Hippocampal formation (tissue), 2 donors: ENCODE results near the gene ARHGAP26.

ENCODE experiments used
- DNase-seq, 2 donors: peaks; one replicate each; lab custom pipeline; 2025; lab: John Stamatoyannopoulos, UW

ARHGAP26 gene

DNA sequence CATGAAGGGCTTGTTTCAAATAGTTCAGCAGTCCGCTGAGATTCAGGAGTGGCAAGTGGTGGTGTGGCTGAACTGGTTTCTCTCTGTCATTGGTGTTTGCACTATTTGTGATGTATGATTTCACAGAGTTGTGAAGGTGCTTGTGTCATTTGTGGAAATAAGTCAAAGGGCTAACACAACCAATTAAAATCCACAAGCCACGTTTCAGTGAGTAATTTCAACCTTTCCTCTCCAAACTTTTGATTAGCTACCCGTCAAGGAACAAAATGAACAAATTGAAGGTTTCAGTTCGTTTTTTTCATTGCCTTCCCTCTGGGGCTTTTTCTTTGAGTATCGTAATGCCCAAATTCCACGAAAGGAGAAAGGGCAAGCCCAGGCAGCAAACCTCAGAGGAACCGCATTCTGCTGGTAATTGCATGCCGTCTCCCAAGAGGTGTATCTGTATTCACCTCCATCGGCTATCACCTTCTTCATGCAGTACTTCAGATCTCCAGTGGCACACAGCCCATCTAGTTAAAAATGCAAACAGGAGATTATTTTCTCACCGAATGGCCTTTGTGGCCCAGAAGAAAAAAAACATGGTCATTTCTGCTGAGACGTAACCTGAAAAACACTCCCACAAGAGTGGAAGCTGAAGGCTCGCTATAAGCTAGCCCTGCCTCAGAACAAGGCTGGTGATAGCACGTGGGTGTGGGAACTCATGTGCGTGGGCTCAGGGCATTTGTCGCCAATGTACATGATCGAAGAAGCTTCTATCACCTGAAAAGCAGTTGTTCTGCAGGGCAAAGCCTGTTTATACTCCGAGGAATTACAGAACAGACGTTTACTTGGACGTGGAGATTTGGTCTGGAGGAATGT, 436.2 kb downstream of the ARHGAP26 start:
- DNase-seq = no peak

DNA sequence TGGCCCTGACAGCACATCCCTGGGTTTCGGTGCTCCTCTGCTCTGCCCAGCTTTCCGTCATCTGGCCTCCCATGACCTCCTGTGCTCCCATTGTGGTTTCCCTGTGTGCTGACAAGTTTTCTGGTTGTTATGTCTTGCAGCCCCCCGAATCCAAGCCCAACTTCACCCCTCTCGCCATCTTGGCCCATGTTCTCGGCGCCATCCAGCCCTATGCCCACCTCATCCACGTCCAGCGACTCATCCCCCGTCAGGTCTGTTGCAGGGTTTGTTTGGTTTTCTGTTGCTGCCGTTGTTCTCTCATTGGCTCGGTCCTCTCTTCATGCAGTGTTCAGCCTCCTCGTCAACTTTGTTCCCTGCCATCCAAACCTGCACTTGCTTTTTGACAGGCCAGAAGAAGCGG, 436.9 kb downstream of the ARHGAP26 start:
- no peak for DNase-seq

DNA sequence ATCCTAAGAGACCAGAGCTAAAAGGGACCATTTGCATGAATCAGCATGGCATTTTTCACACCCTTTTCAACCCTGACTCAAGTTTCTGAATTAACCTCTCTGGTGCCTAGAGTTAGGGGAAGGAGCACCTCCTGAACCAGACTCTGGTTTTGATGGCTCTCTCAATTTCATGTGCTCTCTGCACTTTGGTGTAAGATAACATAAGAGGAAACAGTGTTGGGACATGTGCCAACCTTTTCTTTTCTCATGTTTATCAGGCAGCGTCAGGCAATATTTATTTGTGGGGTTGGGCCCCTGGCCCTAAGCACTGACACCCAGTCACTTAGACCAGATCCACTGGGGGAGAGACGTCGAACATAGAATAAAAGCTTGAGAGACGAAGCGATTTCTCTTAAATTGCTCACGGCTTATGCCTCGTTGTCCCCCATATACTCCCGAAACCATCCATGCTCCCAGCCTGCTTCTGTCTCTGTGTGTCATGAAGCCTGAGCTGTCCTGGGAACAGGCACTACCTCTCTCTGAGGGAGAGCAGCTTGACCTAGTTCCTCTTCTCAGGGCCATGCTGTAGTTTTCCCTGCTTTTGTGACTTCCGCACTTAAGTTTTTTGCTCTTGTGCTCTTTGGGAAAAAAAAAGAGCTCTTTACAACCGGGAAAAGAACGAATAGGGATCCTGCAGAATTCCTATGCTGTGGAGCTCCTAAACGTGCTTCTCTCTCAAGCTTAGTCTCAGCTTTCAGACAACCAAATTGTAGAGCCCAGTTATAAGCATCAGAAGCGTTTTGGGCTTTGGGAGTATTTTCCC, 437.6 kb downstream of the ARHGAP26 start:
- DNase-seq = no peak

DNA sequence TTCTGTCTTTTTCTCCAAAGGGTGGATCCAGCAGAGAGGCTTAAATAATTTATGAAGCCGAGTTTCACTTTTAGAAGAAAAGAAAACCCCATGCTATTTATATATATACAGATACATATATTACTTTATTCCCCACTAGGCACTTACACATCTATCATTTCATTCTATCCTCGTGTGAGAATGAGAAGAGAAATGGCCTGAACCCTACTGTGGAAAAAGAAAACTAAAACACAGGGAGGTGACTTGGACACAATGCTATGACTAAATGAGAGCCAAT, 438.1 kb downstream of the ARHGAP26 start:
- DNase-seq = no peak

DNA sequence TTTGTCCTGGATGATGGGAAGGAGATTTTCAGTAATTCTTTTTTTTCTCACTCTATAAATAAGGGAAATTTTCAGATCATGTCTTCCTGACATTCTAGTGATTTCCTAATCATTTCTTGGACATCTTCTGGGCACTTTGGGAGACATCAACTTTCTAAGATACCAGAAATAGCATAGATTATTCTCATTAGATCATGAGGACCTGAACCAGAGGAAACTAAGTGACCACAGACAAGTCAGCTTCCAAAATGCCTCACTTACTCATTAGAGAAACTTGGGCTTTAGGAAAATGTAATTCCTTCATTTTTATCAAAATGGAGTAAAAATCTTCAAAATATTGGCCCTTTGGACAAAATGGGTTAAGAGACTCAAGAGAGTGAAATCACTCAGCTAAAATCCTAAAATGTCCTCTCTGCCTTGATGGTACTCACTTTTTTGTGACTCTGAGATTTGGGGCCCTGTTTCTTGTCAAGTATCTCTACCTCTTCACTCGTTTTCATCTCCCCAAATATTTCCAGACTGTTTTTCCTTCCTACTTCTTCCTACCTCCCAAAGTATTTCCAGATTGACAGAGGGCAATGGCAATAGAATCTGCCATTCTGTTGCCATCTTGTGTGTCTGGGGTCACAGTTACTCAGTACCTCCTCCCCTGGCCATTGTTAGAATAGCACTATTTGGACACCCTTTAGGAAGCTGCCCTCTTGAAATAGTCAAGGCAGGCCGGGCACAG, 438.8 kb downstream of the ARHGAP26 start:
- DNase-seq = no peak

DNA sequence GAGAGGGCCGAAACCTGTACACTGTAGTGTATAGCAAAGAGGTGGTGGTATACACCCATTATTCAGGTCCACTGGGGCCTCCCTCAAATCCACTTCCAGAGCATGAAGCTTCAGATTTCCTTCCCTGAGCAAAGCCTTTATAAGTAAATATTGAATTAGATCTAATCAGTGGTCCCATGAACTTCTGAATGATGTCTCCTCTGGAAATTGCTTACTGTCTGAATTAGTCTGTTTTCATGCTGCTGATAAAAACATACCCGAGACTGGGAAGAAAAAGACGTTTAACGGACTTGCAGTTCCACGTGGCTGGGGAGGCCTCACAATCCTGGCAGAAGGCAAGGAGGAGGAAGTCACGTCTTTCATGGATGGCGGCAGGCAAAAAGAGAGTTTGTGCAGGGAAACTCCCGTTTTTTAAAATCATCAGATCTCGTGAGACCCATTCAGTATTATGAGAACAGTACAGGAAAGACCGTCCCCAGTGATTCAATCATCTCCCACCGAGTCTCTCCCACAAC, 439.8 kb downstream of the ARHGAP26 start:
- DNase-seq = no peak

DNA sequence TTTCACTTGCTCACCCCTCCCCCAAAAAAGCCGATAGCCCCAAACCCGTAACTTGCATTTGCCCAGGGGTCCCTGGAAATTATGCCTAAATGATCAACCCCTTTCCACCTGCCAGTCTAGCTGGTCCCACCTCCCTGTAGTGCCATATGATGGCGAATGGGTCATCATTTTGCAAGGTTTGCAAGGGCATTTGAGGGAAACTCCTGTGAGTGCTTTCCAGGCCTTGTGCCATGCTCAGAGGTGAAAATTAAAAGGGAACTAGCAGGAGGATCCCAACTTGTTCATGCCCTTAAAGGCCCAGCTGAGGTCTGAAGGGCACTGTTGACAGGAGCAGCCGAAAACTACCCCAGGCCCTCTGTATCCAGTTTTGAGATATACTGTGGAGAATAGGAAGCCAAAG, 440.4 kb downstream of the ARHGAP26 start:
- DNase-seq = no peak

DNA sequence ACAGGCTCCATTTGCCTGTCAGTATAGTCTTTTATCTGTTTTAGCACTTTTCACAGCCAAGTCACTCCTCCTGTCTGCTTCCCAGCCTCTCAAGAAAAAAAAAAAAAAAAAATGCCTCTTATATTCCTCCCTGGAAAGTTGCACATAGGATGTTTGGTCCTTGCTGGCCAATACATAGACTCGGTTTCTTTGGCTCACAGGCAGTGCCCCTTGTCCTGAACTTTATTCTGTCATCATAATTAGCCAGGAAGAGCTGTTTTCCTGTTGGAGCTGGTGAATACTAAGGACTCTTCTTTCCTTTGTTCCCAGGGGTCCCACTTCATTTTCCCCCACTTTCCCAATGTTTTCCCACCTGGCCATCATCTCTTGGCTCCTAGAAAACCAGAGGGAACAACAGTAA, 442.1 kb downstream of the ARHGAP26 start:
- DNase-seq = no peak

DNA sequence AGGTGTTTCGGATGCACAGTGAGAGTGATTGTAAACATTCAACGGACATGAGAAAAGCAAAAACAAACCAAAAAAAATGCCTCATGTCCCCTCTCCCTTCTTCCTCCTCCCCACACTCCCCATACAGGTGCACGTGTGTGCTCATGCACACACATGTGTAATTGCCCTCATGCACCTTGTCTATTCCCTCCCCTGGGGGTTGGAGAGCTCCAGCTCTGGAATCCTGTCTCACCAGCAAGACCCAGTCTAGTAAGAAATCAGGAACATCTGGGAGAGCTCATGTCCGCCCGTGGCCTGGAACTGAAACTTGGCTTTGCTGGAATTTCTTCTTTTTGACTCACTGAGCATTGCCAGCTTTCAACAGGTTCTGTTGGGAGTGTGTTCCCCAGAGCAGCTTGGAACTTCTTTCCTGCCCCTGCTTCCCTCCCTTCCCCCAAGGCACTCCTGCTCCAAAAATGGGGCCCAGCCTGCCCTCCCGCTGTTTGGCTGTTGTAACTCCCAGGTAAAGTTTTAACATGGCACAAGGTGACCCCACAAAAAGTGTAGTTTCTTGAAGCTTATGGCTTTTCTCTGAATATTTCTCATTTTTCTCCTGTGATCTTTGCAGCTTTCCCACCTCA, 443.2 kb downstream of the ARHGAP26 start:
- DNase-seq = no peak

DNA sequence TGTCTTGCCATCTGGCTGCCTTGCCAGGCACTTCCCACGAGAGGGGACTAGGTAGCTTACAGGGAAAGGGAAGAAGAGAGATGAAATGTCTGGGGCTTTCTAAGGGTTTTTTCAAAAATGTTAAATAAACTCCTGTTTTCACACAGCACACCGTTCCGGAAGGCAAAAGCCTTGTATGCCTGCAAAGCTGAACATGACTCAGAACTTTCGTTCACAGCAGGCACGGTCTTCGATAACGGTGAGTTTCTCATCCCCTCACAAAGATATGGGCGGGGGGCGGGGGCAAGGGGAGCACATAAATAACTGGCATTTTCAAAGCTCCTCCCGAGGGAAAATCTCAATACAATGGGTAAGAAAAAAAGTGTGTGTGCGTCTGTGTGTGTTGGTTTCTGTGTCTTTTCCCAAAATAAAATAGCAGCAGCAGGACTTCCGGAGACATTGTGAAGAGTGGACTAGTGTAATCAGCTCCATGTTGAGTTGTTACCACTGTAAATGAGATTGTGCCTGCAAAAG, 443.7 kb downstream of the ARHGAP26 start:
- no peak for DNase-seq

DNA sequence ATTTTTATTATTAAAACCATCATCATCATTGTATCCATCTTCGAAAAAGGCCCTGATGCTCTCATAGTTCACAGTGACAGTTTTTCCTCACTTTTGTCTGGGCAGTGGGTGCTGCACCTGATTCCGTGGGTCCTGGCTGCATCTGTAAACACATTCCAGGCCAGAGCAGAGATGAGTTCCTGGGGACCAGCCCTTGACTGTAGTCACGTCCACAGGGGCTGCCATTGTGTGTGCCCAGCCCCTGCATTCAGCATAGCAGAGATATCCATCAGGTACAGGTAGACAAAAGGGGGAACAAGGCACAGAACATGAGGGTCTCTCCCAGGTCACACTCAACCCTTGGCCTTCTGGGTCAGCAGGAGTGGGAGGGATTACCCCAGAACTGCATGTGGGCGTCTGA, 444.3 kb downstream of the ARHGAP26 start:
- no peak for DNase-seq

DNA sequence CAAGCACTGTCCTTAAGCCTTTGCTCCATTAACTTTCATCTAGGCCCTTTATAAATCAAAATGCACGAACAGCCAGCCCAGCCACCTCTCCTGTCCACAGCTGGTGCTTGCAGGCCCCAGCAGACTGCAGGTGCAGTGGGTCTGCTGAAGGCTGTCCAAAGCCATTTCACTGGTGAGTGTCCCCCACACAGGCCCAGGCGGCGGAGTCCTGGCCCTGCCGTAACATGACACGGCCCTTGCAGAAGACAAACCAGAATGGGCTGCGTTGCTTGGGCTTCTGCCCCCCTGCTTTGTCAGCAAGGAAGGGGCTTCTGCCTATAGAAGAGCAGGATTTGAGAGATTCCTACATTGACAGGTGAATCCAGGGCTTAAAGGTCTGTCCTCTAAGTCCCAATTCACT, 444.7 kb downstream of the ARHGAP26 start:
- DNase-seq = no peak

DNA sequence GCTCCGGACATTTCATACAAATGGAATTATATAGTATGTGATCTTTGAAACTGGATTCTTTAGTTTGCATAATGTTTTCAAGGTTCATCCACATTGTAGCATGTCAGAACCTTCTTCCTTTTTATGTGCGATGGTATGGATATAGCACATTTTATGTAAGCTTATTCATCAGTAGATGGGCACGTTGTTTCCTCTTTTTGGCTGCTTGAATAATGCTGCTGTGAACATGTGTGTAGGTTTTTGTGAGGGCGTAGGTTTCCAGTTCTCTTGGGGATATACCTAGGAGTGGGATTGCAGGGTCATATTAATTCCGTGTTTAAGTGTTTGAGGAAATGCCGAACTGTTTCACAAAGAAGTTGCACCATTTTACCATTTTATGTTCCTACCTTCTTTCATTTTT, 445.5 kb downstream of the ARHGAP26 start:
- no peak for DNase-seq

DNA sequence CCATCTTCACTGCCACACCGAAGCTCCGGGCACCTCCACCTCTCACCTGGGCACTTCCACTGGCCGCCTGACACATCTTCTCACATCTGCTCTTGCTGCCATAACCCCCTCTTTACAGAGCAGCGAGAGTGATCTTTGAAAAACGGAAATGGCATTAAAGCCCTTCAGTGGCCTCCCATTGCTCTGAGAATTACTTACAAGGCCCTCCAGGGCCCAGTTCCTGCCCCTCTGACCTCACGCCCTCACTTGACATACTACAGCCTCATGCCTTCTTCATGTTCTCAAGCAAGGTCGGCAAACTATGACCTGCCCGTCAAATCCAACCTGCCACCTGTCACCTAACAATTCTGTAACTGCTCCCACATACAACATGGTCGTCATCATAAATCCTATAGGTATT, 446.0 kb downstream of the ARHGAP26 start:
- DNase-seq = no peak

DNA sequence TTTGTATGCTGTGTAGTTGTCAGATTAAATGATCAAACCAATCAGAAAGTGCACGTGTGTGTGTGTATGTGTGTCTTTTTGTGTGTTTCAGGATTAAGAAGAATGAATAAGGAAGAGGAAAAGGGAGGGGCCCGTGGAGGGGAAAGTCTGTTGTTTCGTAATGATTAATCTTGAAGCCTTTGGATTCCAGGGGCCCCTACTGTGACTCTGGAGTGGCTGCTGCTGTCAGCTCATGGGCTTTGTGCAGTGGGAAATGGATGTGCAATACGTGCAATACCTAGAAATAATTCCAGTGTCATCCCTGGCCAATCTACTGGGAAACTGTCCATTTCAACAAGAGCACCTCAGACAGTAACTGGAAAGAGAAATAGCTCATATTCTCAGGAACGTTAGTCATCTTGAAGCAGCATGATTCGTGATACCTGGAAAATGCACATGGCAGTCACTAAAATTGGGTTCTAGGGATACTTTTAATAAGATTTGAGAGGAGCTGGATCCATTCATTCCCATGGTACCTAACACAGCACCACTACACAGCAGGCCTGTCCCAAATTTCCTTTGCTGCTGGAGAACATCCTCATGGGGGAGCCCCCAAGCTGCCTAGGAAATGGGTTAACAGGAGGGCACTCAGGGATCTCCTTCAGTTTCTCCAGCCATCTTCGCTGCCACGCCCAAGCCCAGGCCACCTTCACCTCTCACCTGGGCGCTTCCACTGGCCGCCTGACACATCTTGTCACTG, 447.1 kb downstream of the ARHGAP26 start:
- no peak for DNase-seq

DNA sequence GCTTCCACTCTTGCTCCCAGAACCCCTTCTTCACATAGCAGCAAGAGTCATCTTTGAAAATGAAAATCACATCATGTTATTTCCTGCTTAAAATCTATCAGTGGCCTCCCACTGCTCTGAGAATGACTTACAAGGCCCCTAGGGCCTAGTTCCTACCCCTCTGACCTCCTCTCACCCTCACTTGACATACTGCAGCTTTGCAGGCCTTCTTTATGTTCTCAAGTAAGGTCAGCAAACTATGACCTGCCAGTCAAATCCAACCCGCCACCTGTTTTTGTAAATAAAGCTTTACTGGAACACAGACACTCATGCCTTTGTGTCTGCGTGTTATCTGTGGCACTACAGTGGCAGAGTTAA, 447.6 kb downstream of the ARHGAP26 start:
- DNase-seq = no peak

DNA sequence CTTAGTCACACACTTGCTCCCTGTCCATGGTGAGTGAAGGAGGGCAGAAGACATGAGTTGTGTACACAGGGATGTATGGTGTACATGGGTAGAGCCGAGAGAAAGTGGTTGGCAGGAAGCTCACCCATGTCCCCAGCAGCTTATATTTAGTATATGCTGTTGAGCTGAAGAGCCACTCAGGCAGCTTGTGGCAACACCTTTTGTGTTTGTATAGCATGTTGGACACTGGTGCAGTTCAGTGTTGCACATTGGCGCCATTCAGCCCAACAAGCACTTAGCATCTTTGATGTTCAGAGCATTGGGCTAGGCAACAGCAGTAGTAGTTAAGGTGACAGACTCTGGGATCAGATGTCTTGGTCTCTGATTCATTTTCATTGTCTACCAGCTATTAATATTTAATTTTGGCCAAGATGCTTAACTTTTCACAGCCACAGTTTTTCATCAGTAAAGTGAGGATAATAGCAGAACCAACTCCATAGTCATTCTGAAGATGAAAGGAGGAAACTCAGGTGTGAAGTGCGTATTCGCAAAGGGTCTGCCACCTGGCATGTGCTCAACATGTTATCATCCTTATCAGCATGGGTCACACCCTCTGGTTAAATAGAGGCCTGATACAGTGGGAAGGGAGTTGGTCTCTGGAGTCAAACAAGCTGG, 448.5 kb downstream of the ARHGAP26 start:
- no peak for DNase-seq

DNA sequence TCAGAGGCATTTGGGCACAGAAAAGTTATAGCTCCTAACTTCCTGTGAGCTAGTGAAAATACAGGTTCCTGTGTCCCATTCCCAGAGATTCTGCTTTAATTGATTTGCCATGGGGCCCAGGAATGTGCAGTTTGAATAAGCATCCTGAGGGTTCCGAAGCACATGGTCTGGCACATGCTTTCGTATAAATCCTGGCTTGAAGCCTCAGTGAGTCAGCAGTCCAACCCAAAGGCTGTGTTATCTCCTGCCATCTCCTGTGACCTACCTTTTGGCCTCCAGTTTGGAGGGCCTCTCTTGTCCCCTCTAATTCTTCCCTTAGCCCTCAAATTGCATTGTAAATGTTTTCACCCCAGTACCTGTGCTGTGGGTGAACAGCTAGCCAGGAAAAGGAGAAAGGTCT, 449.5 kb downstream of the ARHGAP26 start:
- DNase-seq = no peak

DNA sequence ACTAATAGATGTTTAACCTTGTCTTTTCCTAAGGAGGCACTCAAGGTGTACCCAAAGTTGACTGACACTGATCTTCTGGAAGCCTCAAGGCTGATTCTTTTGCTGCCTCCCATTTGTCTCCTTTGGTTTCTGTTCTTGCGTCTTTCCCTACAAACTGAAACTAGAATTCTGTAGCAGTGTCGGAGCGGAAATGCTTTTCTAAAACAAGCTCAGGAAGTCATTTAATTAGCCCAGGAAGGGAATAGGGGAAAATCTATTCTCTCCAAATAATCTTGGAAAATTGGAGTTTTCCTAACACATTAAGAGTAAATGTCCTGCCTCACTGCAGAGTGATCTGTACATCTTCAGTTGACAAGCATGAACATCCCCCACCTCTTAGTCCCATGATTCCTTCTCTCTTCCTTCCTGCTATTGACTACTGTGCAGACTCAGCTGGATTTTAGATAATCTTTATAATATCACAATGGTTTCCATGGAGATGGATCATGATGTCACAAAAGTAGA, 450.6 kb downstream of the ARHGAP26 start:
- DNase-seq = no peak
